Fibroblast of skin of right biceps (primary cell): ENCODE measurements around the gene DOCK1.

Experiments
- DNase-seq: peaks from one replicate; pipeline ENCODE4 v3.0.0-alpha.2; 2013

Gene DOCK1

DNA sequence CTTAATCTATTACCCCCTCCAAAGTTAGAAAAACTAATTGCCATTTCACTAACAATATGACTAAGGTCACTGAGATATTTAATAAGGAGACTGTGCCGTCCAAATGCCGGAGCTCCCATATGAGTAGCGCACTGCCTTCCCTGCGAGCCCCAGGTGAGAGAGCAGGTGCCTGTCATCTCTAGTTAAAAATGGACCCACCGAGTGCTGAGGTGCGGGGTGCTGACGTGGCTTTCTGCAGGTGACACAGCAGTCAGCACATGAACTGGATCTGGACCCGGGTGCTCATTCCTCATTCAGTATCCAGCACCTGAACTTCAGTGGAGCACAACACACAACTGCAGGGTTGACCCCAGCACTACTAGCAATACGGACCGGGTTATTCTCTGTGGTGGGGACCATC lies 505.8 kb downstream of the DOCK1 start:
- no peak for DNase-seq

DNA sequence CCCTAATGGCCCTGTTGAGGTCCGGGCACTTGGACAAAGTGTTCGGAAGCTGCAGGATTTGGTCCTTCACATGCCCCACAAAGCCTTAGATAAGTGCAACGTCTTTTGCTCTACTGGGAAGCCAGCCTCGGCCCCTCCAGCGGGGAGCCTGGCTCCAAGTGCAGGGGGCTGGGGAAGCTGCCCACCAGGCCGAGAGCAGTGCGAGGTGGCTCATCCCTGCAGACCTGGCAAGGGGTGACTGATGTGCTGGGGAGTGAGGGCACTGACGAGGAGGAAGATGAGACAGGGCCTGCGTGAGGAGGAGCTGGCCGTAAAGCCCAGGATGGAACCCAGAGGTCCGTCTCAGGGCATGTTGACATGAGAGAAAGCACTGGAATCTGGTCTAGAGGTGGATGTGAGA lies 508.1 kb downstream of the DOCK1 start:
- no peak for DNase-seq

DNA sequence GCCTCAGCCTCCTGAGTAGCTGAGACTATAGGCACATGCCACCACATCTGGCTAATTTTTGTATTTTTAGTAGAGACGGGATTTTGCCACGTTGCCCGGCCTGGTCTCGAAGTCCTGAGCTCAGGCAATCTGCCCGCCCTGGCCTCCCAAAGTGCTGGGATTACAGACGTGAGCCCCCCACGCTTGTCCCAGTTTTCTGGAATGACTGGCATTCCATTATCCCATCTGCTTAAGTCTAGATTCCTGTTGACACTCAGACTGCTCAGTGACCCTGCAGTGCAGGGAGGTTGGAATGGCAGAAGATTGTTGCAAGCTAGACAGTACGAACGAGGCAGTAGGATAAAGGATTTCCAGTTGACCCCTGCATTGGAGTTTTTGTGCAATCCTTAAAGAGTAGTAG lies 508.8 kb downstream of the DOCK1 start:
- DNase-seq: no peak

DNA sequence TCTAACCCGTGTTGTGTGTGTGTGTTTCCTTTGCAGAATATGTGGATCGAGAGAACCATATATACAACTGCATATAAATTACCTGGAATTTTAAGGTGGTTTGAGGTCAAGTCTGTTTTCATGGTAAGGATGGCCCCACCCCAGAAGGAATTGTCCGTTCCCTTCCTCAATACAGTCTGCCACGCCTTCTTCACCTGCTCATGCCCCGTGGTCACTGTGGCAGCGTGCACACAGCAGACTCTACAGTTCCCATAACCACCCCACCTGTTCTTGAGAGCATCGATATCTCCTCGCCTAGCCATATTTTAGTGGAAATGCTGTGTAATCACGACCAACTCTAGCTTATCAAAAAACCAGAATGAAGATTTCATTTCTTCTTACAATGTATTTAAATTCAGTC lies 509.9 kb downstream of the DOCK1 start:
- DNase-seq: no peak

DNA sequence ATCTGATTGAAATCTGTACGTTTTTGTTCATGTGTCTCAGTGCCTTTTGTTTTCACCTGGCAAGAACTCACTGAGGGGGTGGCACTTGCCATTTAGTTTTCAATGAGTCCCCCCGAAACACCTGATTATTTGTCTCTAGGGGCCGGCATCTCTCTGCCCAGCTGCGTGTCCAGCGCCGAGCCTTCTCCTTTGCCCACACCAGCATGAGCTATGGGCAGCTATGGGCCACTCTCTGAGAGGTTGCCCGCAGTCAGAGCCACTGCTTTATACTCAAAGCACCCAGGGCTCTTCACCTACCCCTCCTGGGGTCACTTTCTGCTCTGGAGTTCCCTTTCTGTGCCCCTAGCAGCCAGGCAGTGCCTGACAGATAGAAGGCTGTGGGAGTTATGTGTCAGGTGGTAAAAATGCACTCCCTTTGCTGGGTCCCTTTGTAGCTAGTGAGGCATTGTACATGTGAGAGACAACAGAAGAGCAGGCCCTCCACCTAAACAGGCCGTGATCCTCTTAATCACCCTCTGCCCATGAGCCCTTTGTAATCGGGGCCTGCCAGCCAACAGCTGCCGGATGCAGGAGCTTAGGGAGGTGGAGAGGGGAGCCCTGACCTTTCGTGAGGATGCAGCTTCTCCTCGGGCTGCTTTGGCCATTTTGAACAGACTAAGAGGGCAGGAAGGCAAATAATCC lies 510.8 kb downstream of the DOCK1 start:
- DNase-seq: no peak

DNA sequence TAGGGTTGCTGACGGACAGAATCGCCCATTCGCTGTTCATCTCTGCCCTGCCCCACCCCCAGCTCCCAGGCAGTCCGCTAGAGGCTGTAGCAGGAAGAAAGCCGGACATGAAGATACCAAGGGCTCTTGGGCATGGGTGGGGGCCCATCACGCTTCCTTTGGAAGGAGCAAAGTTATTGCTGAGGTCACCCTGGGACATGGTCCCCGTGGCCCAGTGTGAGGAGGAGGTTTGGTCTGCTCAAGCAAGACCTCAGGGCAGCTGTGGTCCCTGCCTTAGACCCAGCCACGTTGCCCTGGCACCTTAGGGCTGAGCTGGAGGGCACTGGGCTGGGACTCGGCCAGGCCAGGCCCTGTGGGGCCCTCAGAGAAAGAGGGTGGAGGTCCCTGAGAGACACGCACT lies 511.8 kb downstream of the DOCK1 start:
- no peak for DNase-seq

DNA sequence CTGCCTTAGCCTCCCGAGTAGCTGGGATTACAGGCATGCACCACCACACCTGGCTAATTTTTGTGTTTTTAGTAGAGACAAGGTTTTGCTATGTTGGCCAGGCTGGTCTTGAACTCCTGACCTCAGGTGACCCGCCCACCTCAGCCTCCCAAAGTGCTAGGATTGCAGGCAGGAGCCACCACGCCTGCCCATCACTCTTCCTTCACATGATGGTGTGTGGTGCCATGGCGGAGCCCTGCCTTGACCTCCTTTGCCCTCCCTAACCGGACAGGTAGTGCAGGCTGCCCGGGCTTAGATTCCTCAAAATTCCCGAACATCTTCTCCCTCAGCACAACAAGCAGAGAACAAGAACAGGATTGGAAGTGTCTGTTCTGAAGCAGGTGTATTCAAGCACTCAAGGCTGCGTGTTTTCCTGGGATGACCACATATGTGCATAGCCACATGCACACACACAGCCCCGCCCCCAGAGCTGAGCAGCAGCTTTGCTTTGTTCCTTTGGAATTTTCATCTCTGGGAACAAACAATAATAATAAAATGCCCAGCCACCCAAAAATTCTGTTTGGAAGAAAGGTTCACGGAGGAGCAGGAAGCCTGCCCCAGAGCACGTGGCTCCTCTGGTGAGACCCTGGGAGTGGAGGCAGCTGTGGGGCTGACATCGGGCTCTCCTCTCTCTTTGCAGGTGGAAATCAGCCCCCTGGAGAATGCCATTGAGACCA lies 512.6 kb downstream of the DOCK1 start:
- DNase-seq: no peak

DNA sequence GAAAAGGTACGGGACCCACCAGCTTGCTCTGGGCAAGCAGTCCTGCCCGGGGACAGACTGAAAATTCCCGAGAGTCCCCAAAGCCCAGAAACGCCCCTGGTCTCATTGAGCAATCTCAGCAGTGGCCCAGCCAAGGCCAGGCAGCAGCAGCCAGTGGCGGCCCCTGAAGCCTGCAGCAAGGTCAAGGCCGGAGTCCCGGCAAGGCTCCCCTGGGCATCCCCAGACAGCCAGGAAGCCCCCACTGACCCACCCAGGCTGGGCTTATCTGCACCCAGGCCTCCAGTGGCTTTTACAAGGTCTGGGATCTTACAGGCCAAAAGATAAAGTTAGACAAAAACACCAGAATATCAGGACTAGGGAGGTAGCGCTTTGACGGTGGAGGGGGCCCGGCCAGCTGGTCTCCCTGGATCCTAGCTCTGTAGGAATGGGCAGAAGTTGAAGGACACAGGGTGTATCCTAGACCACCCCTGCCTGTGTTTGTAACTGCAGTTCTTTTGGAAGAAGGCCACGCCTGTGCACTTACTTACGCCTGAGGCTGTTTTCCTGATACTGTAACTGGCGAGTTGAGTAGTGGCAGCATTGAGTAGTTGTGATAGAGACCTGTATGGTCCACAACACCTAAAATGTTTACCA lies 513.4 kb downstream of the DOCK1 start:
- DNase-seq: no peak

DNA sequence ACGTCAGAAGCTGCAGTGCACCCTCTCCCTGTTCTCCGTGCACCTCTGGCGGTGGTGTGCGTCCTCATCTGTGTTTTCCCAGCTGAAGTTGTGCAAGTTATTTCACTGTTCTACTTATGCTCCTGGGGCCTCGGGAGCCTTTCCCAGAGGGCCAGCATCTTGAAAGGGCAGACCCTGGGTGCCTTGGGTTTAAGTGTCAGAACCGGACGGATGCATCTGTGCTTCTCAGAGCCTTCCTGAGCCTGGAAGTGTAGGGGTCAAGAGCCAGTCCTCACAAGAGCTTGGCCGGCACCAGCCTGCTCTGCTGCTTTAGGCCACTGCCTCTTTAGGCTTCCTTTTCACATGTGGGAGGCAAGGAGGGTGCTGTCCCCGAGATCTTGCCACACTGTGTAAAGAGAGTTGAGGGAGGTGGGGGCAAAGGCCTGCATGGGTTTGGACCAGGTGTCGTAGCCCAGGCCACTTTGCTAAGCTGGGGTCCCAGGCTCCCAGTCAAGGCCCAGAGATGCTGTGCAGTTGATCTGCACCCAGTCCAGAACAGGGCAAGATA lies 515.0 kb downstream of the DOCK1 start:
- no peak for DNase-seq

DNA sequence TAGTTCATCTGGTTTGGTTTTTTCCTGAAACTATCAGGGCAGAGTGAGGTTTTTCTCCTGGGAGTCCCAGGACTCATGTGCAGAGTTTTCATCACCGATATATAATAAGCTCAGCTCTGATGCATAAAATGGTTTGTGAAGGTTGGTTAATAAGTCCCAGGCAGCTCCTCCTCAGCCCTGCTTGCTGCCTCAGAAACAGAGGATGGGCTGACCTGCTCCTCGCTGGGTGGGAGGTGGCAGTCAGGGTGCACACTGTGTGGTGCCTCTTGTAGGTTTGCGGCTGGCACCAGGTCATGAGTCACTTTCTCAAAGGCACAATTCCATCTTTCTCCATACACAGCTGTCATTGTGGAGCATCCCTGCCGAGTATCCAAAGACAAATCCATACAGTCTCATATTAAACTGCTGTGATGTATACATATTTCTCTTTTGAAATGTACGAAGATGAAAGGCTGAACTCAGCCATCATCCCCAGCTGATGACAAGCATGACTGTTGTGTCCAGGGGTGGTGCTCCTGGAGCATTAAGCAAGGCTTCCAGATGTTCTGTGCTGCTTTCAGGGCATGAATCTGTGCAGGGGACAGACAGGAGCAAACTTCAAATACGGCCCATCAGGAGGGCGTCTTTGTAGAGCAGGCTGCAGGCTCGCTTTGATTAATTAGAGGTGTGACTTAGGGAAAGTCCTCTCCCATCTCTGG lies 518.1 kb downstream of the DOCK1 start:
- DNase-seq: peak; percentile 6

DNA sequence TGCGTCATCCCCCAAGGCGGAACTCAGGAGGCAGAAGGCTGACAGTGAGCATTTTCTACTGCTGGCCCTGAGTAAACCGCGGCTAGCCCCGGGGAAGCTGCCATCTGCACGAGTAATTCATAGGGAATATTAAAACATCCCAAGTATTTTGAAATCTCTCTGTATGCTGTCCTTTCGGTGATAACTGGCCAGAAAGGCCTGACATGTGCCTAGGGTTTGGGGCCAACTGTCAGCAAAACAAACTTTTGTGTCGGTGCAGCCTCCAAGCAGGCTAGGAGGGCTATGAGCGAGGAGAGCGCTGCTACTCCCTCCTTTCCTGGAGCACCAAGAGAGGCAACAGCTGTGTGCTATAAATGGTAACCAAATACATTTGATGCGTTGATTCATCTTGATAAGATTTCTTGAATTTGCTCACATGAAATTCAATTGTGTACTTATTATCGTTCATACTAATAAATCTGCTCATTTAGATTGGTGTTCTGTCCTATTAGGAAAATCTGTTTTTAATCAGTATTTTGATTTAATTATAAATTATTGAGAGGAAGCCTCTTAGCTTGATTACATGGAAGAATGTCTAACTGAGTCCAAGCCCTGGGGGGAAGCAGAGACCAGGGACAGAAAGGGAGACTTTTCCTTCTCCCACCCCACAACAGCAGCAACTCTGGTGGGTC lies 519.5 kb downstream of the DOCK1 start:
- peak; percentile 43 for DNase-seq

DNA sequence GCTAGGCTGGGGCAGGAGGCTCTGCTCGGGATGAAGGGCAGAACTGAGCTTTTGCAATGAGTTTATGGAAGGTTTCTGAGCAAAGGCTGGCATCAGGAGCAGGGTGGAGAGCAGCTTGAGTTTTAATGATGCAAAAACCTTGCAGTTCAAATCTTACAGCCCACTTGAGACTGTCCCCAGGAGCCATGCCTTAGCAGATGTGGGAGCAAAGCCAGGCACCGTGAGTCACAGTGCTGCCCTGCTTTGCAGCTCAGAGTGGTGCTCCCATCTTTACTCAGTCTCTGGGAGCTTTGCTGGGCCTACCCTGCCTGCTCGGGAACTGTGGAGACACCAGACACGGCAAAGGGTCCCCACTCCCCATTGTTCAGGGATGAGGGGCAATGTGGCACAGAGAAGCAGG lies 521.5 kb downstream of the DOCK1 start:
- DNase-seq: no peak

DNA sequence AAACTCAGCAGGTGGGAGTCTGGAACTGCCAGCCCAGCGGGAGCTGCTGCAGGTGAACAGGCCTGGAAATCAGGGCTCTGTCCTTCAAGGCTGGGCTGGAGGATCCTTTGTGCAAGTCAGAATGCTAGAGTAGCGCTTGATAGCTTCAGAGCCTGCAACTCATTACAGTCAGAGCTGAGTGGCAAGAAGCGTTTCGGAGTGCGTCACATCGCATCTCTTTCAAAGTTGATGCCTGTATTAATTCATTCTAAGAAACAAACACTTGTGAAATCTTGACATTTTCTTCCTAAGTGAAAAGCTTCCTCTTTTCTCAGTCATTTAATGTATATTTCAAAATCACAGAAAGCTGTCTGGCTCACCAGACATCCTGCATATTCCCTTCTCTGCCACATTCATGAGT lies 522.7 kb downstream of the DOCK1 start:
- DNase-seq: no peak

DNA sequence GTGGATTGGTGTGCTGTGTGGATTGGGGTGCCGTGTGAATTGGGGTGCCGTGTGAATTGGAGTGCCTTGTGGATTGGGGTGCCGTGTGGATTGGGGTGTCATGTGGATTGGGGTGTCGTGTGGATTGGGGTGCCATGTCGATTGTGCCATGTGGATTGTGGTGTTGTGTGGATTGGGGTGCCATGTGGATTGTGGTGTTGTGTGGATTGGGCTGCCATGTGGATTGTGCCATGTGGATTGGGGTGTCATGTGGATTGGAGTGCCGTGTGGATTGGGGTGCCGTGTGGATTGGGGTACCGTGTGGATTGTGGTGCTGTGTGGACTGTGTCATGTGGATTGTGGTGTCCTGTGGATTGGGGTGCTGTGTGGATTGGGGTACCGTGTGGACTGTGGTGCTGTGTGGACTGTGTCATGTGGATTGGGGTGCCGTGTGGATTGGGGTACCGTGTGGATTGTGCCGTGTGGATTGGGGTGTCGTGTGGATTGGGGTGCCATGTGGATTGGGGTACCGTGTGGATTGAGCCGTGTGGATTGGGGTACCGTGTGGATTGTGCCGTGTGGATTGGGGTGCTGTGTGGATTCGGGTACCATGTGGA lies 523.3 kb downstream of the DOCK1 start:
- DNase-seq: no peak

DNA sequence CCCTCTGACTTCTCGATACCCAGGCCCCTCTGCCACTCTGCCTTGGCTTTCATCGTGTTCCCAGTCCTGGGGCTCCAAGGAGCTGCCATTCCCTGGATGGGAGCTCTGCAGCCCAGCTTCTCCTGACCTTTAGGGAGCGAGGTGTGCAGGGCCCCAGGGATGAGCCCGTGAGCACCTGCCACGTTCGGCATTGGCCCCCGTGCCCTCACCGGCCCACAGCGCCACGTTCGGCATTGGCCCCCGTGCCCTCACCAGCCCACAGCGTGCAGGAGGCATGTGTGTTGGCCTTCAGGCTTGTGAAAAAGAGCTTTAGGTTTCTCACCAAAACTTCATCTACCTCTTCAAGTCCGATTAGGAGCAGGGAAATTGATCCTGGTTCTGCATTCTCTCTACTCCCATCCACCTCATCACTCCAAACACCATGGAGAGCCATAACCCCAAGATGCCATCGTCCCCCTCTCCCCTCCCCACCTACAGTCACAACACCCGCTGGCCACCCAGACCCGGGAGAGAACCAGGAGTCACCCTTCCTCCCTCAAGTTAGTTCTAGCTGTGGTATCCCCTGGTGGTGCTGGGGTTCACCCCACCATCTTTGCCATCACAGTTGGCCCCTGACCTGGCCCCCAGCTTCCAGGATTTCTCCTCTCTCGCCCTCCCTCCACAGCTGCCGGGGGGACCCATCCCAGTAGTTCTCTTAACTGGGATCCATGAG lies 524.5 kb downstream of the DOCK1 start:
- no peak for DNase-seq

DNA sequence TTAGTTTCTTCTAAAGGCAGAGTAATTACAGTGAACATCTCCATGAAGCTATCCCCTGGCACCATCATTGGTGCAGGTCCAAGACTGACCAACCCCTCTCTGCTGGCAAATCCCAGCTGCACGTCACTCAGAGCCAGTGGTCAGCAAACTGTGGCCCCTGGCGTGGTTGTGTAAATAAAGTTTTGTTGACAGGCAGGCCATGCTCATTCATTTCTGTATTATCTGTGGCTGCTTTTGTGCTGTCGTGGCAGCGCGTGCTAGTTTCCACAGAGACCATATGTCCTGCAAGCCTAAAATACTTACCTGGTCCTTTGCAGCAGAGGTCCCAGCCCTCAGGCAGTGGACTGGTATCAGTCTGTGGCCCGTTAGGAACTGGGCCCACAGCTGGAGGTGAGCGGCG lies 526.3 kb downstream of the DOCK1 start:
- DNase-seq: no peak

DNA sequence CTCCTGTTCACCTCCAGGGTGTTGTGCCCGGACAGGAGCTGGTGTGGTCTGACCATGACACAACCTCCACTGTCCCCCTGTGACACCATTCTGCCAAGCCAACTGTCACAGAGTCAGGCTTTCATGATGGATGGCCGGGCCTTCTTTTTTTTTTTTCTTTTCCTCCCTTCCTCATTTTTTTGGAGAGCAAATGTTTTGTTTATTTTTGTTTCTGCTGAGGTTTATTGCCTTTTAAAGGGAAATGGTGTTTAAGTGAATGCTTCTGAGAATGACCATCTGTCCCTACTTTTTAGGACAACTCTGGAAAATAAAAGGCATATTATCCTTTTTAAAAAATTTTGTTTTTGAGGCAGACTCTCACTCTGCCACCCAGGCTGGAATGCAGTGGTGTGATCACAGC lies 528.8 kb downstream of the DOCK1 start:
- DNase-seq: no peak

DNA sequence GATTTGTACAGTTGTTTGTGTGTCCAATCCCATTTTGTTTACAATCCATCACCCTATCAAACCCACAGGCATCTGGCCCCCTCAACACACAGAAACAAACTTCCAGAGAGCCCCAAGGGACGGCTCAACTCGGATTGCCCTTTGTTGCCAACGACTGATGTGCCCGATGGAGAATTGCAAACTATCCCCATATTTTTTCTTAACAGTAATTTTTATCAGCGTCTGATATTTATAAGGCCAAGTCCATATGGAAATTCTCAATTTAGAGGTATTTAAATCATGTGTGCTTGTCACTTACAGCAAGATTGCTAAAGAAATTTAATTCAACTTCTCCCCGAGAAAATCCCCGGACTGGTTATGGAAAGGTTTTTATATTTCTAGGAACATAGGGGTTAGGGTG lies 530.0 kb downstream of the DOCK1 start:
- DNase-seq: no peak

DNA sequence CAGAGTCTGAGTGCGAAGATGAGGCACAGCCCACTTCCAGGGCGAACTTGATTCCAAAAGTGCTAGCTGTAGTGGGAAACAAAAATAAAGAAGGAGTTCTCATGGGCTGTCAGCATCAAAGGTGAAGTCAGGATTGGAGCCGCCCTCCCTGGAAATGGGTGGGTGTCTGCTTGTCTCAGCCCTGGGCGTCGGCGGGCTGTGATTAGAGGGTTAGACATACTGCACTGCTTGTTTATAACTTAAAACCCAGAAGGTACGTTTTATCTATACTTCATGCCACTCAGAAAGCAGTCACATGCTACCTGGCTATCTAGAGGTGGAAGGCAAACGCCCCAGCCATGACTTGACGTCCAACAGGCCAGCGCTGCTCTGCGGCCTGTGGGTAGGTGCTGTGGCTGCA lies 535.1 kb downstream of the DOCK1 start:
- DNase-seq: no peak

DNA sequence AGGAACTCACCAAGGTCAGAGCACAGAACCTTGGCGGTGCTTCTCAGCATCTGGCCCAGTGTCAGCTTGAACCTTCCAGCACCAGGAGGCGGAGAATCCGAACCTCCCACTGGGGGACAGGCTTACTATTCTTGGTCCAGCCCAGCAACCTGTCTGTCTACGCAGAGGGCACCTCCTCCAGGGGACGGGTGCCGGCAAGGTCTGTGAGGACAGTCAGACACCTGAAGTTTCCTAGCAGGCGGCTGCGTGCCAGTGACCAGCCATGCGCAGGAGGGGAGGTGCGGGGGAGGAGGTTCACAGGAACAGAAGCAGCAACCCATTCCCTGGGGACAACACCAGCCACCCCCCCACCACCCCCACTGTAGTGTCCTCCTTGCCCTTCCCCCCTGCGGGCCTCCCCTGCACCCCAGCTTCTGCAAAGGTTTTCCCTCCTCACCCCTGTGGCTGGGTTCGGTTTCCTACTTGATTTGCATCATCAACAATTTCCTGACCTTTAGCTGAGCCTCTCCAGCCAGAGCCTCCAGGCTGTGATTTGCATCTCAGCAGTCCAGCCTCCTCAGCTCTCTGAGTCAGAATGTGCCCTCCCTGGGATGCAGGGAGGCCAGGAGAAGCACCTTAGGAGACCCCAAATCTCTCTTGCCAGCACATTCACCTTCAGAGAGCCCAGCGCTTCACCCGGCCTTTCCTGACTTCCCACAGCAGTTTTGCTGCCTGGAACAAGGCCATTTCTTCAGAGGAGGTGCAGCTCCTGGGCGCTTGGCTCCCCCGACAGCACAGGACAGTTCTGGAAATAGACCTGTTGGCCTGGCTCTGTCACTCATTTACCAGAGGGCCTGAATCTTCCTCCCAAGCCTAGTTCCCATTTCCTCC lies 536.4 kb downstream of the DOCK1 start:
- no peak for DNase-seq

DNA sequence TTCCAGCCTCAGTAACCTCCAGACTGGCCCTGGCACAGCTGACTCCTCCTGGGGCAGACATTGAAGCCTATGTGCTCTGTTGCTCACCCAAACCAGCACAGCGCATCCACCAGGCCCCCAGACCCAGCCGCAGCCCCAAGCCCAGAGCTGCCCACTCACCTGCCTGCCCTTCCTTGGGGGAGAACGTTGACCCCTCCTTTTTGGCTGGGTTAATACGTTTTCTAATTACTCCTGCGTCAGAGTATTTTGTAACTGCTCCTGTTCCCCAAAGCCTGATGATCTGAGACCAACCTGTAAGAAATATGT lies 536.9 kb downstream of the DOCK1 start:
- DNase-seq: no peak
